OCI-LY1 (cell line): ENCODE measurements around the gene MAP3K9.

Source experiments
- EZH2 ChIP-seq: fragments of 200-600 bp; sonication (generic), shearing (Covaris generic); IDR thresholded peaks from 2 replicates; pipeline ENCODE4 v1.8.0; 2017; ENCODE audit warnings: borderline replicate concordance, mixed run types, mild to moderate bottlenecking, antibody characterized with exemption, low read length, moderate library complexity, mixed read lengths
- TF ChIP-seq, protein P1 (sequence below): fragments of 200-600 bp; sonication (generic), shearing (Covaris generic); IDR thresholded peaks from 2 replicates; pipeline ENCODE4 v1.5.1; 2017; ENCODE audit warnings: mild to moderate bottlenecking, antibody characterized with exemption, low read length, moderate library complexity, mixed read lengths

DNA sequence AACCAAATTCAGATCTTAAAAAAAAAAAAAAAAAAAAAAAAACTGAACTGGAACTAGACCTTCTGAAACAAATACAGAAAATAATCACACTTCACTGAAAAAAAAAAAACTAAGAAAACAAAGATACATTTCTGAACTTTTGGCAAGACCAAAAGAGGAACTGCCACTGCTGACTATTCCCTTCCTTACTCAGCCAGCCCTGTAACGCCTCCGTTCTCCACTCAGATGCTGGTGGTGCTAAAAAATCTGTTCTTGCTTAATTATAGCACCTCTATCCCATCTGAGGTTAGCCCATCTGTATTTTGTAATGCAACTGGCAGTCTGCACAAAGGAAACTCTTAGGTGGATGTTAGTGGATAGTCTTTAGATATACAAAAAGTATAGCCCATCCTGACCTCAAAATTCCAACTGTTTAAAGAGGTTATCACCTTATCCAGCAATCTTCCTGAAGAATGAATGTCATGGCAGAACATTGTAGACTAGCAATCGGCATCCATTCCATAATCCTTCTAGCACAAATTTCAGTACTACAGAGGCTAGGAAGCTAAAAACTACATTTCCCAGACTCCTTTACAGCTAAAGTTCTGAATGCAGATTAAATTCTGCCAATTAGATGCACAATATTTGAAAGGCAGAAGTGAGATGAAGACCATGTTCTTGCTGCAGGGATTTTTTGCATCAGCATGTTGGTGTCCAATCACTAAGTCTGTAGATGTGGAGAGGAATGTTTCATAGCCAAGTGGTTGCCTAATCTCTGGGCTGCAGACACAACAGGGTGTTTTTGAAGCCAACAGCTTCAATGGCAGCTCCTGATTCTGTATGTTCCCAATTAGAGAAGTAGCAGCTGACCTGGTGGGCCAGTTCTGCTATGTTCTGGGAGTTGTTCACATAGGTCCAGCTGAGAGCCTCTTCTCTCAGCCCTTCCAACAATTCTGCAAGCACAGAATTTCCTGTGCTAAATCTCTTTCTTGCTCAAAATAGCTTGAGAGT, 5.7 kb downstream of the MAP3K9 start:
- TF ChIP-seq, protein P1, sequence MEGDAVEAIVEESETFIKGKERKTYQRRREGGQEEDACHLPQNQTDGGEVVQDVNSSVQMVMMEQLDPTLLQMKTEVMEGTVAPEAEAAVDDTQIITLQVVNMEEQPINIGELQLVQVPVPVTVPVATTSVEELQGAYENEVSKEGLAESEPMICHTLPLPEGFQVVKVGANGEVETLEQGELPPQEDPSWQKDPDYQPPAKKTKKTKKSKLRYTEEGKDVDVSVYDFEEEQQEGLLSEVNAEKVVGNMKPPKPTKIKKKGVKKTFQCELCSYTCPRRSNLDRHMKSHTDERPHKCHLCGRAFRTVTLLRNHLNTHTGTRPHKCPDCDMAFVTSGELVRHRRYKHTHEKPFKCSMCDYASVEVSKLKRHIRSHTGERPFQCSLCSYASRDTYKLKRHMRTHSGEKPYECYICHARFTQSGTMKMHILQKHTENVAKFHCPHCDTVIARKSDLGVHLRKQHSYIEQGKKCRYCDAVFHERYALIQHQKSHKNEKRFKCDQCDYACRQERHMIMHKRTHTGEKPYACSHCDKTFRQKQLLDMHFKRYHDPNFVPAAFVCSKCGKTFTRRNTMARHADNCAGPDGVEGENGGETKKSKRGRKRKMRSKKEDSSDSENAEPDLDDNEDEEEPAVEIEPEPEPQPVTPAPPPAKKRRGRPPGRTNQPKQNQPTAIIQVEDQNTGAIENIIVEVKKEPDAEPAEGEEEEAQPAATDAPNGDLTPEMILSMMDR, result no peak
- no peak for TF ChIP-seq EZH2
